Activated CD8-positive, alpha-beta memory T cell treated with anti-CD3 and anti-CD28 coated beads, Interleukin-2, amount 50 U/mL, for 24 hours (primary cell): ENCODE data around the gene ABHD16B.

ENCODE experiments used
- DNase-seq: peaks from one replicate; pipeline ENCODE4 v3.0.0-alpha.2; 2020; ENCODE audit errors: extremely low read depth

Gene ABHD16B

DNA sequence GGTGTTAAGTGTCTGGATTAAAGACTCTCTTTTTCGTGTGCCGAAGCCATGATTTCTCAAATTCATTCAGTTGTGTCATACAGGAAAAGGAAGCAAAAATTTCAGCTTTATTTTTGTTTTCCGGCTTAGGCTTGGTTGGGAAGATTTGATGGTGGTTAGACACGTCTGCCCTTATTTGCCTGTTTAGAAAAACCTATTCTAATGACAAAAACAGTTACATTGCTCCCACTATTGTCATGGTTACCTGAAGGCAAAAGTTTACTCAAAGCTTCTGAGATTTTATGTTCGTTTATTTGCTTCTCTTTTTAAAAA is 34.6 kb downstream of the ABHD16B start:
- no peak for DNase-seq

DNA sequence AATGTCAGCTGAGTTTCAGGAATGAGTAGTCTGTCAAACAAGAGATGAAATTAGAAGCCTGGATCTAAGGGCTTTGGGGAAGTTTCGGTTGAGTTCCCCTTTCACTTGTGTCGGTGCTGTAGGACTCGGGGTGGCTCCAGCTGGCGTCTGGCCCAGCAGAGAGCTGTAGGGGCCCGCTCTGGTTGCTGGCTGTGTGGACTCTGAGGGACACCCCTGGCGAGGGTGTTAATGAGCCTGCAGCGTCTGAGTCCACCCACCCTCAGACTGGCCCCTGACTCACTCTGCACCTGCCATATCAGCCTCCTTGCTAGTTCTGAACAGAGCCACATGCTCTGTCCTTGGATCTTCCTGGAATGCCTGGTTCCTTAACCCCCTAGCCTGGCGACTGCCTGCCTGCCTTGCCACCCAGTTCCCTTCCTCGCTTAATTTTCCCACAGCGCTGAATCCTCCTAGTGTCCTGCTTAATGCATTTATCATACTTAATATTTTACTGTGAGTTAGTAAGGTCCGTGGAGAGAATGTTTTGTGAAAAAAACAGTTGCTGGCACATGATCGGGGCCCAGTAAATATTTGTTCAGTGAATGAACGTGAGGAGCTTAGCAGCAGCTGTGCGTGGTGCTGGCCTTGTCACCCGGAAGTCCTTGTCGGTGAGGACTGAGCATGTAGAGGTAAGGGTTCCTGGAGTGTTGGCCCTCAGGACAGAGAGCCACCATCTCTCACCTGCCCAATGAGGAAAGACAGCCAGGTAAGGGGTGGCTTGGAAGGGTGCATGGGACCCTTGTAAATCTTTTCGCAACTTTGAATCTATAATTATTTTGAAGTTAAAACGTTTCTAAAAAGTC is 35.2 kb downstream of the ABHD16B start:
- no peak for DNase-seq

DNA sequence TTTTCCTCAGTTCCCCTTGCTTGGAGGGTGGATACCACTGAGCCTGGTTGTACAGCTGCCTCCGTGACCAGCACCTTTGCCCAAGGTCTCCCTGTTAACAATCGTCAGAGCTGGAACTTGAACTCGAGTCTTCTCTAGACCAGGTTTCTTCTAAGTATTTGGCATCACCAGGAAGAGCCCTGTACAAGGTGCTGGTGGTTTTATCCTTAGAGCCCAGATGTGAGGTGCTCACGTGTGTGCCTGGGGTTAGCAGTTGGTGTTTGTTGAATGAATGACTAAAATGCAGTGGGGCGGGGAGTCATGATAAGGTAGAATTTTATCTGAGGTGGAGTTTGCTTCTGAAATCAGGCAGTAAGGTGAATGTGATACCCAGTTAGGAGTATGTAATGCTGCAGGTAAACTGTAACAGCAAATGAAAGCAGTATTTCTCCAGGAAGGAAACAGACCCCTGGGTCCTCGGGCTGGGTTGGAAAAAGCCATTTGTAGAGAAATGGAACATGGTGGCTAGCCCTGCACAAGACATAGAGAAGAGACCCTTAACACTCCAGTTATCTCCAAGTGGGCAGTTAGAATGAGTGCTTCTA is 36.8 kb downstream of the ABHD16B start:
- no peak for DNase-seq

DNA sequence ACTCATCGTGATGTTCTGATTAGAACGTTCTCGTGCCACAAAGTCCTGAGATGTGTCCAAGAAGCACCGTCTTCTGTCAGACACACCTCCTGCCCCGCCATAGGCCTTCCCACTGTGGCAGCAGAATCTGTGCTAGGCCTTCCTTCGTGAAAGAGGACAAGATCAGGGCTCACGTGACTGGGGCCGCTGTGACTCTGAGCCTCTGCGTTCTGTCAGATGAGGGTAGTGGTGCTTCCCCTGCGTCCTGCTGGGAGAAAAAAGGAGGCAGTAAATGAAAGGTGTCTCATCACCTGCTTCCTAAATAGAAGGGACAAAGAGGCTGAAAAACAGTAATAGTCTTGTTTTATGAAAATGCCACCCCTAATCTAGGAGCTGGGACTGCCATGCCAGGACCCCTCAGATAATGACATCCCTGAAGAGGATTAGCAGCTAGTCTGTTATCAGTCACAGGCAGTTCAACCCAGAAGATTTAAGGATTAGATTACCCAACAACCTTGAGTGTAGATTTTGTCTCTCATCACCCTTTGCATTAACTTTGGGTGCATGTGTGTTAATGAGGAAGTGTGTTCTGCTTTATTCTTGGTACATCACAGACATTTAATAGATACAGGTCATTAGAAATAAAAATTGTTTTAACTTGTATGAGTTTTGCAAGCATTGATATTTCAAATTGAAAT is 37.7 kb downstream of the ABHD16B start:
- DNase-seq, result no peak

DNA sequence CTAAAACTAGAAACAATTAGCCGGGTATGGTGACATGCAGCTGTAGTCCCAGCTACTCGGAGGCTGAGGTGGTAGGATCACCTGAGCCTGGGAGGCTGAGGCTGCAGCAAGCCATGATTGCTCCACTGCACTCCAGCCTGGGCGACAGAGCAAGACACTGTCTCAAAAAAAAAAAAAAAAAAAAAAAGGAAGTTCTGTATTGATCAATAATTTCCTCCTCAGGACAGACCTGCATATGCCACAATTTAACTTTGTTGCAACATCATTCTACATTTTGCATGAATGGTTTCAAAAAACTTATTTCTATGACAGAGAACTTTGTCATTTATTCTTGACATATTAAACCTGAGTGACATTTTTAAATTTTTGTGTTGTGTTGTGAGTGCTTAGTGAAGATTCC is 39.1 kb downstream of the ABHD16B start:
- no peak for DNase-seq

DNA sequence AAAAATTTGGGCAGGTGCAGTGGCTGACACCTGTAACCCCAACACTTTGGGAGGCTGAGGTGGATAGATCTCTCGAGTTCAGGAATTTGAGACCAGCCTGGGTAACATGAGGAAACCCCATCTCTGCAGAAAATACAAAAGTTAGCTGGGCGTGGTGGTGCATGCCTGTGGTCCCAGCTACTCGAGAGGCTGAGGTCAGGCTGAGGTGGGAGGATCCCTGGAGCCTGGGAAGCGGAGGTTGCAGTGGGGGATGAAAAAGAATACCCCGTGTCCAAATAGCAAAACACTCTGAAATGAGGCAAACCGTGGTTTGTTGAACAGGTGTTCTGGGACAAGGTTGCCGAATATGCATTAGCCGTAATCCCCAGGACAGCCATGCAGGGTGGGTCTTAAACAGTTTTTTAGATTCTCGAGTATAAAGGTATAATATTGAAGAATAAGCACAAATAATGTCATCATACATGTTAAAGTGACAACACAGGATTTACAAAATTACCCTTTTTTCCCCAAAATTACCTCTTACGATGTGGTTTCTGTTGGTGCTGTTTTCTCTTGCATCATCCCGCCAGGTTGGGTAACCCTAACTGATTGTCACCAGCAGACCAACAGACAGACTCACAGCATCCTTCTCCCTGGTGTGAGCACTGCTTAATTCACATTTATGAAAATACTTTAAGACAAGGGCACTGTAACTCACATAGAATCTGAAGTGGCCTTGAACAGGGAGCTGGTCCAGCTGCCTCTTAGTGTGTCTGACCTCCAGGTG is 42.7 kb downstream of the ABHD16B start:
- DNase-seq, result no peak

DNA sequence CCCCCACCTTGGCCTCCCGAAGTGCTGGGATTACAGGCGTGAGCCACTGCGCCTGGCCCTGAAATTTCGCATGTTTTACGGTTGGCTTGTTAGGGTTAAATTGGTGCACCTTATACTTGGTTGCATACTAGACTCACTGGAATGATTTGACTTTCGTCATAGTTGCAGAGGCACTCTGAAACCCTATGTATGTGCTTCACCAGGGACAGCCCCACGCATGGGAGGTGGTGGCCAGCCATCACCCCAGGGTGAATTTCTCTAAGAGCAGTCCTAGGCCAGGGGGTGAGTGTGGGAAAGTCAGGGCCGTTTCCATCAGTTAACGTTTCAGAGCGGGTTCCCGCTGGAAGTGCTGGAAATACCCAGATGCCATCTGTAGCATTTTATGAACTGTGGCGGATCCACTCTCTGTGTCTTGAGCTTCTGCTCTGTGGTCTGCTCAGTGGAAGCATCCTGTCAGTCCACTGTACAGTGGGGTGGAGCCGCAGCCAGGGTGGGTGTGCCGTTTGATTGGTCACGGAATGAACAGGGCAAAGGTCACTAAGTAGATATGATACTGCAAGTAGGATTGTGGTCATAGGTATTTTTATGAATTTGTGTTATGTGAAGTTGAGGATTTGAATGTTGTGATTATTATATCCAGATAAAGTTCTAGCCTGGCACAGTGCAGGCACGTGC is 46.8 kb downstream of the ABHD16B start:
- no peak for DNase-seq

DNA sequence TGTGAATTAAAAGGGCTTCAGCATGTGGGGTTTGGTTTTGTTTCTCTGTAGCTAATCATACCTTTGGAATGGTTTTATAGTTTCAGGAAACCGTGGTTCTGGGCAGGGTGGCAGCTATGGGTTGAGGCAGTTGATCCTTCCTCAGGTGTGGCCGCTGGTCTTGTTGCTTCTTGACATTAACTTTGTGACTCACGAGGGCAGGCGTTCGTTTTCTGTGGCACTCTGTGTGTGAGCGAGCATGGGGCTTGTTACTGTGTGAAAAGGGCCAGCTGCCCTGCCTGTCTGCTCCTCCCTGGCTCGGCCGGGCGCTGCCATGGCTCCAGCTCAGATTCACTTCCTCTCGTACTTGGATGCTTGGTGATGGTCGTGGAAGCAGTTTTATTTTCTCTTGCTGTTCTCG is 49.9 kb downstream of the ABHD16B start:
- no peak for DNase-seq
